WTC11 (cell line): ENCODE measurements around the gene AKT1. TPM values are rescaled to one million over a fixed set of nuclear protein-coding genes. Genes with fewer than 3 reads are reported as not detected.

Source experiments
- ATAC-seq: fragments of 200-7000 bp; cut with Tn5 transposase; 2 replicates; pipeline ENCODE4 v1.10.0; 2021; ENCODE audit warnings: mild to moderate bottlenecking, moderate library complexity
- CTCF ChIA-PET: fragments of 300-600 bp; sonication (Branson Sonifier 250); formaldehyde crosslinking; loops from one replicate; lab custom pipeline; 2021; ENCODE audit warnings: antibody characterized with exemption; lab: Charles Lee
- POLR2A ChIA-PET: fragments of 350-600 bp; sonication (Branson Sonifier 250); formaldehyde crosslinking; loops from one replicate; lab custom pipeline; 2021; ENCODE audit warnings: antibody characterized with exemption; lab: Charles Lee
- DNase-seq: peaks from one replicate; pipeline ENCODE4 v3.0.0; 2021; ENCODE audit warnings: low spot score
- H3K27ac Mint-ChIP-seq: 2 replicates; pipeline ENCODE4 v1.8.0; 2021; ENCODE audit warnings: mixed read lengths
- H3K27me3 Mint-ChIP-seq: 2 replicates; pipeline ENCODE4 v1.8.0; 2021; ENCODE audit warnings: low read depth, mild to moderate bottlenecking, moderate library complexity, mixed read lengths
- H3K36me3 Mint-ChIP-seq: 2 replicates; pipeline ENCODE4 v1.8.0; 2021; ENCODE audit warnings: mixed read lengths
- H3K4me1 Mint-ChIP-seq: 2 replicates; pipeline ENCODE4 v1.8.0; 2022; ENCODE audit warnings: mixed read lengths
- H3K4me3 Mint-ChIP-seq: 2 replicates; pipeline ENCODE4 v1.8.0; 2021; ENCODE audit warnings: mild to moderate bottlenecking, moderate library complexity, mixed read lengths
- H3K9me3 Mint-ChIP-seq: 2 replicates; pipeline ENCODE4 v1.8.0; 2021; ENCODE audit warnings: mixed read lengths
- ATF2 ChIP-seq: sonication (generic); formaldehyde crosslinking; IDR thresholded peaks from 2 replicates; pipeline ENCODE4 v1.8.1; 2022; ENCODE audit warnings: low read depth, missing genetic modification reagents, borderline replicate concordance
- CDX4 ChIP-seq: fragments of 250-450 bp; sonication (Bioruptor Pico); IDR thresholded peaks from 2 replicates; pipeline ENCODE4 v1.9.0; 2021; ENCODE audit warnings: moderate library complexity, mild to moderate bottlenecking, inconsistent platforms, borderline replicate concordance
- CTCF ChIP-seq: fragments of 200-600 bp; IDR thresholded peaks from 2 replicates; pipeline ENCODE4 v1.8.0; 2022; ENCODE audit warnings: antibody characterized with exemption
- E2F4 ChIP-seq: sonication (generic); formaldehyde crosslinking; IDR thresholded peaks from 2 replicates; pipeline ENCODE4 v1.8.1; 2022; ENCODE audit warnings: low read depth, mild to moderate bottlenecking, moderate library complexity, missing genetic modification reagents, borderline replicate concordance
- FOXJ3 ChIP-seq: sonication (generic); formaldehyde crosslinking; IDR thresholded peaks from 2 replicates; pipeline ENCODE4 v1.9.0; 2021; ENCODE audit warnings: missing genetic modification reagents, mild to moderate bottlenecking, borderline replicate concordance
- FOXP4 ChIP-seq: sonication (generic); formaldehyde crosslinking; IDR thresholded peaks from 2 replicates; pipeline ENCODE4 v1.8.0; 2022; ENCODE audit warnings: mild to moderate bottlenecking, missing genetic modification reagents
- NFE2L1 ChIP-seq: sonication (generic); formaldehyde crosslinking; IDR thresholded peaks from 2 replicates; pipeline ENCODE4 v1.8.1; 2023; ENCODE audit warnings: missing genetic modification reagents
- NFYB ChIP-seq: sonication (generic); formaldehyde crosslinking; conservative IDR thresholded peaks from 2 replicates; pipeline ENCODE4 v1.8.0; 2022; ENCODE audit warnings: low read depth, missing genetic modification reagents
- PREB ChIP-seq: sonication (generic); formaldehyde crosslinking; IDR thresholded peaks from 2 replicates; pipeline ENCODE4 v1.8.1; 2022; ENCODE audit warnings: mild to moderate bottlenecking, missing genetic modification reagents, moderate library complexity, borderline replicate concordance
- USF1 ChIP-seq: sonication (generic); formaldehyde crosslinking; IDR thresholded peaks from 2 replicates; pipeline ENCODE4 v1.8.0; 2022; ENCODE audit warnings: mild to moderate bottlenecking, missing genetic modification reagents
- ZNF425 ChIP-seq: fragments of 250-450 bp; sonication (Bioruptor Pico); conservative IDR thresholded peaks from 2 replicates; pipeline ENCODE4 v1.9.0; 2021; ENCODE audit warnings: mild to moderate bottlenecking
- total RNA-seq: library from RNA; stranded (reverse); gene quantifications from 3 replicates; pipeline ENCODE4 v1.2.3, GENCODE V29; 2021

The AKT1 gene
- total RNA-seq, 1 experiment from 2014 or later, result 121 TPM

- ChIA-PET POLR2A (no interaction called here), CTCF (interaction anchor here (0.8 kb wide), 1 partner anchor 15 kb away, joined by 3 read pairs; no protein-coding TSS in a partner anchor)
- Mint-ChIP-seq H3K4me3 (no peak overlapping the region), H3K27ac (peak overlapping the region; percentile 28), H3K36me3 (peaks cover 2% of the 10 kb centered on the region; the same call in 1 of the 2 replicates), H3K4me1 (no peaks in the 10 kb centered on the region), H3K27me3 (no peaks in the 10 kb centered on the region), H3K9me3 (no peaks in the 10 kb centered on the region)
- ATAC-seq, result no peak
- DNase-seq, result no peak
- TF ChIP-seq FOXJ3 (CRISPR knock-in tag) (no peak), E2F4 (no peak), CTCF (no peak), FOXP4 (CRISPR knock-in tag) (no peak), USF1 (no peak), NFYB (CRISPR knock-in tag) (no peak), PREB (CRISPR knock-in tag) (no peak), NFE2L1 (CRISPR knock-in tag) (no peak), ATF2 (CRISPR knock-in tag) (no peak), ZNF425 (CRISPR knock-in tag) (no peak), CDX4 (CRISPR knock-in tag) (no peak)
Measured at GRCh38 chr14:104739546-104740516, 55.7 kb downstream of the AKT1 start.
